Measurements from ENCODE around the gene FAM135A.

The FAM135A gene

GRCh38 chr6:70604254-70604653, 190.9 kb downstream of the FAM135A start:
- TF ChIP-seq CTCF (IDR thresholded peaks at IDR 0.05): no peak
